HEK293 (cell line): ENCODE measurements around the gene RNU1-2.
"Not testable (repeated sequence)": the region's sequence is repeated elsewhere in the genome, so short reads cannot be mapped to it uniquely, and the experiment has no call there.

Experiments used
- ATF2 ChIP-seq: fragments of 450-650 bp; formaldehyde crosslinking; IDR thresholded peaks from 2 replicates; pipeline ENCODE4 v1.5.1; 2016; ENCODE audit warnings: missing biosample characterization, missing genetic modification characterization, low read depth
- CTCF ChIP-seq: fragments of 450-650 bp; formaldehyde crosslinking; IDR thresholded peaks from 2 replicates; pipeline ENCODE4 v1.5.1; 2016; ENCODE audit warnings: missing biosample characterization, missing genetic modification characterization
- IKZF3 ChIP-seq: fragments of 450-650 bp; IDR thresholded peaks from 2 replicates; pipeline ENCODE4 v1.5.0; 2018; ENCODE audit warnings: missing biosample characterization, mild to moderate bottlenecking, missing genetic modification characterization, moderate library complexity
- REST ChIP-seq: fragments of 450-650 bp; formaldehyde crosslinking; IDR thresholded peaks from 2 replicates; pipeline ENCODE4 v1.5.1; 2016; ENCODE audit warnings: missing biosample characterization, missing genetic modification characterization
- YY1 ChIP-seq: fragments of 450-650 bp; formaldehyde crosslinking; IDR thresholded peaks from 2 replicates; pipeline ENCODE4 v1.5.1; 2018; ENCODE audit warnings: missing biosample characterization, missing genetic modification characterization
- ZBTB17 ChIP-seq: fragments of 450-650 bp; formaldehyde crosslinking; IDR thresholded peaks from 2 replicates; pipeline ENCODE4 v1.5.1; 2016; ENCODE audit warnings: missing biosample characterization, missing genetic modification characterization
- ZNF138 ChIP-seq: fragments of 450-650 bp; formaldehyde crosslinking; IDR thresholded peaks from 2 replicates; pipeline ENCODE4 v1.5.1; 2016; ENCODE audit warnings: missing biosample characterization, missing genetic modification characterization, borderline replicate concordance
- ZNF280D ChIP-seq: fragments of 450-650 bp; formaldehyde crosslinking; IDR thresholded peaks from 2 replicates; pipeline ENCODE4 v1.5.1; 2016; ENCODE audit warnings: missing biosample characterization, missing genetic modification characterization
- ZNF645 ChIP-seq: fragments of 450-650 bp; formaldehyde crosslinking; IDR thresholded peaks from 2 replicates; pipeline ENCODE4; 2016; ENCODE audit warnings: missing biosample characterization, missing genetic modification characterization
- ZSCAN30 ChIP-seq: fragments of 450-650 bp; IDR thresholded peaks from 2 replicates; pipeline ENCODE4 v1.5.1; 2018; ENCODE audit warnings: missing biosample characterization, mild to moderate bottlenecking, missing genetic modification characterization, moderate library complexity

- TF ChIP-seq ZBTB17 (tag by site-specific recombination); IKZF3 (tag by site-specific recombination); CTCF (tag by site-specific recombination); REST (tag by site-specific recombination); ZNF645 (tag by site-specific recombination); ATF2; ZSCAN30 (tag by site-specific recombination); YY1 (tag by site-specific recombination); ZNF138 (tag by site-specific recombination); ZNF280D: not testable (repeated sequence)
Measured at GRCh38 chr1:16912742-16913141, 17.0 kb downstream of the RNU1-2 start.
